Mononuclear cell (primary cell): ENCODE data around the gene PLD1. TPM values are rescaled to one million over a fixed set of nuclear protein-coding genes. Genes with fewer than 3 reads are reported as not detected.
A peak's percentile ranks its signal among the peaks of the same experiment; 100 is the strongest.
"Not testable (repeated sequence)": the region's sequence is repeated elsewhere in the genome, so short reads cannot be mapped to it uniquely, and the experiment has no call there.

Source experiments
- H3K27me3 ChIP-seq: 2 replicates; pipeline ENCODE4 v1.6.0; 2011; ENCODE audit warnings: low read length, control low read depth; ENCODE audit not compliant: insufficient read depth
- H3K4me1 ChIP-seq: 2 replicates; pipeline ENCODE4 v1.5.1; 2011; ENCODE audit warnings: mild to moderate bottlenecking, low read length, control low read depth; ENCODE audit not compliant: insufficient read depth
- H3K4me3 ChIP-seq: 2 replicates; pipeline ENCODE4 v1.5.1; 2011; ENCODE audit warnings: mild to moderate bottlenecking, low read length, moderate library complexity
- H3K9me3 ChIP-seq: 2 replicates; pipeline ENCODE4 v1.5.1; 2011; ENCODE audit warnings: low read depth, mild to moderate bottlenecking, control low read depth, low read length
- total RNA-seq: library from RNA; depleted of rRNA; stranded (reverse); fragments of >200 nt; gene quantifications from one replicate; pipeline ENCODE4 v1.2.3, GENCODE V29; 2012

PLD1 gene, protein sequence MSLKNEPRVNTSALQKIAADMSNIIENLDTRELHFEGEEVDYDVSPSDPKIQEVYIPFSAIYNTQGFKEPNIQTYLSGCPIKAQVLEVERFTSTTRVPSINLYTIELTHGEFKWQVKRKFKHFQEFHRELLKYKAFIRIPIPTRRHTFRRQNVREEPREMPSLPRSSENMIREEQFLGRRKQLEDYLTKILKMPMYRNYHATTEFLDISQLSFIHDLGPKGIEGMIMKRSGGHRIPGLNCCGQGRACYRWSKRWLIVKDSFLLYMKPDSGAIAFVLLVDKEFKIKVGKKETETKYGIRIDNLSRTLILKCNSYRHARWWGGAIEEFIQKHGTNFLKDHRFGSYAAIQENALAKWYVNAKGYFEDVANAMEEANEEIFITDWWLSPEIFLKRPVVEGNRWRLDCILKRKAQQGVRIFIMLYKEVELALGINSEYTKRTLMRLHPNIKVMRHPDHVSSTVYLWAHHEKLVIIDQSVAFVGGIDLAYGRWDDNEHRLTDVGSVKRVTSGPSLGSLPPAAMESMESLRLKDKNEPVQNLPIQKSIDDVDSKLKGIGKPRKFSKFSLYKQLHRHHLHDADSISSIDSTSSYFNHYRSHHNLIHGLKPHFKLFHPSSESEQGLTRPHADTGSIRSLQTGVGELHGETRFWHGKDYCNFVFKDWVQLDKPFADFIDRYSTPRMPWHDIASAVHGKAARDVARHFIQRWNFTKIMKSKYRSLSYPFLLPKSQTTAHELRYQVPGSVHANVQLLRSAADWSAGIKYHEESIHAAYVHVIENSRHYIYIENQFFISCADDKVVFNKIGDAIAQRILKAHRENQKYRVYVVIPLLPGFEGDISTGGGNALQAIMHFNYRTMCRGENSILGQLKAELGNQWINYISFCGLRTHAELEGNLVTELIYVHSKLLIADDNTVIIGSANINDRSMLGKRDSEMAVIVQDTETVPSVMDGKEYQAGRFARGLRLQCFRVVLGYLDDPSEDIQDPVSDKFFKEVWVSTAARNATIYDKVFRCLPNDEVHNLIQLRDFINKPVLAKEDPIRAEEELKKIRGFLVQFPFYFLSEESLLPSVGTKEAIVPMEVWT
- total RNA-seq = 10.4 TPM

DNA sequence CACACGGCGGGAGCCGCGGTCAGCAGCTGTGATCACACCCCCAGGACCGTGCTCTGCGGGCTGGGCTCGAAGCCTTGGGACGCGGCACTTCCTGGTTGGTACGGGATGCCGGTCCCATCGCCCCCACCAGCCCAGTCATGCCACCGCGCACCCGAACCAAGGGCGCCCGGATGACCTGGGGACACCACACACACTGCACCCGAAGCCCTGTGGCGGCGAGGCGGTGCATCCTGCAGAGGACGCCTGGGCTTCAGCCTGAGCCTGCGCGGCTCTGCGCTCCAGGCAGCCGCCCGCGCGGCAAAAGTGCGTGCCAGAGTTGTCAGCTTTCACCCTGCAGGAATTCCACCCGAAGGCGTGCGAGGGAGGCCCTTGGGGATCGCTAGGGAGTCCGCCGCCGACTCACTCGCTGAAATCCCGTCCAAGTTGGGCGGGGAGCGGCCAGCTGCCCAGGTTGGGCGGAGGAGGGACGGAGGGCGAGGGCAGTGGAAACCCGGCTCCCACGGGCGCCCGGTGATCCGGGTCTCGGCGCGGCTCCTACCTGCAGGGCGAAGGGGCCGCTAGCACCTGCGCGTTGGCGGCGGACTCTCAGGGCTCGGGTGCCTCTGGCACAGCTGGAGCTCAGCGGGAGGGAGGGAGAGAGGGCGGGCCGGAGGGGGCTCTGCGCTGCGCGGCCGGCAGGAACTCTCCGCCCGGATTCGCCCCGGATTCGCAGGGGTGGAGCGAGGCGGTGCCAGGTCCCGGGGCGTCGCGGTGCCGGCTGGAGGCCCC lies at the start of gene PLD1:
Gene PLD1, minus strand, starts transcription at position 623 of the 768 bp plus-strand sequence. CDS start 72,432 bp downstream, outside the sequence.
- H3K4me3 ChIP-seq = peak within 1 kb of the TSS; percentile 62
- no peaks in the 10 kb centered on the region for H3K9me3 ChIP-seq
- peaks cover 8% of the 10 kb centered on the region for H3K27me3 ChIP-seq
- peaks cover 48% of the 10 kb centered on the region for H3K4me1 ChIP-seq

DNA sequence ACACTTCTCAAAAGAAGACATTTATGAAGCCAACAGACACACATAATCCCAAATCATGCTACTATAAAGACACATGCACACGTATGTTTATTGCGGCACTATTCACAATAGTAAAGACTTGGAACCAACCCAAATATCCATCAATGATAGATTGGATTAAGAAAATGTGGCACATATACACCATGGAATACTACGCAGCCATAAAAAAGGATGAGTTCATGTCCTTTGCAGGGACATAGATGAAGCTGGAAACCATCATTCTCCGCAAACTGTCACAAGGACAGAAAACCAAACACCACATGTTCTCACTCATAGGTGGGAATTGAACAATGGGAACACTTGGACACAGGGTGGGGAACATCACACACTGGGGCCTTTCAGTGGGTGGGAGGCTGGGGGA lies 48.5 kb upstream of the PLD1 start:
- not testable (repeated sequence) for H3K4me1 ChIP-seq, H3K4me3 ChIP-seq, H3K27me3 ChIP-seq
- H3K9me3 ChIP-seq = peaks cover 22% of the 10 kb centered on the region

DNA sequence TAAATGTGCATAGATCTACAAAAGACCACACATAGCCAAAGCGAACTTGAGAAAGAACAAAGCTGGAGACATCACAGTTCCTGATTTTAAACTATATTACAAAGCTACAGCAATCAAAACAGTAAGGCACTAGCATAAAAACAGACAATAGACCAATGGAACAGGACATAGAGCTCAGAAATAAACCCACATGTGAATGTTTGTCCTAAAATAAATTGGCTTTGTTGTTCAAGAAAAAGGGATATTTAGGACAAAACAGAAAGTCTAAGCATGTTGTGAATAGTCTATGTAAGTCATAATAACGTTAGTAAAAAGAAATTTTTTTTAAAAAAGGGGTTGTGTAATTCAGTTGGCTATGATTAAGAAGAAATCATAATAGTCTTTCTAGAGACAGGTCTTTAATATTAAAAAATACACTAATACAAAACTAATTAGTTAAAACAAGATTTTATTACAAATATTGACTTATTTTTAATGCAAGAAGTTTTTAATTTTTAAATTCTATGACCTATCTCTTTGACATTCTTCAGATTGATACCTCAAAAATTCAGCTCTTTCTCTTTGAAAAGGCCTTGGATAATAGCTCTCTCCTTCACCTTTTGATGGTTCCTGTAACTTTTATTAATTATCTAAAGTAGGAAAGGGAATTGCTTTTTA lies 44.5 kb upstream of the PLD1 start:
- H3K4me1 ChIP-seq = peaks cover 7% of the 10 kb centered on the region
- H3K27me3 ChIP-seq = no peaks in the 10 kb centered on the region
- peaks cover 22% of the 10 kb centered on the region for H3K9me3 ChIP-seq
- no peak overlapping the region for H3K4me3 ChIP-seq

DNA sequence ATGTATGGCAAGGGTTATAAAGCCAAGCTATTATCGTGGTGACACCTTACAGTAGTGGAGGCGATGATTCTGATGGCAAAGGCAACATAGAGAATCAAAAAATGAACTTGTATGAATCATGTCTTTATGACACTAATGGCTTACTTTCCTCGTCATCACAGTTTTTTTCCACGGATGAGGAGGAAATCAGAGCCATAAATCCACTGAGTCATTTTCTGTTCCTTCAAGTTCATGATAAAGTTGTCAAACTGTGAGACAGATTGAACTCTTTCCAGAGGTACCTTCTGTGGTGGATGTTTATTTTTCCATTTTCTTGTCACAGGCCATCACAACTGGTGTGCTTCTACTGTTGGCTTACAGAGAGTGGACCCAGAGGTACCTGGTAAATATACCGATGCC lies 41.4 kb upstream of the PLD1 start:
- H3K4me3 ChIP-seq = no peak overlapping the region
- H3K27me3 ChIP-seq = no peaks in the 10 kb centered on the region
- H3K4me1 ChIP-seq = peaks cover 7% of the 10 kb centered on the region
- H3K9me3 ChIP-seq = peaks cover 22% of the 10 kb centered on the region

DNA sequence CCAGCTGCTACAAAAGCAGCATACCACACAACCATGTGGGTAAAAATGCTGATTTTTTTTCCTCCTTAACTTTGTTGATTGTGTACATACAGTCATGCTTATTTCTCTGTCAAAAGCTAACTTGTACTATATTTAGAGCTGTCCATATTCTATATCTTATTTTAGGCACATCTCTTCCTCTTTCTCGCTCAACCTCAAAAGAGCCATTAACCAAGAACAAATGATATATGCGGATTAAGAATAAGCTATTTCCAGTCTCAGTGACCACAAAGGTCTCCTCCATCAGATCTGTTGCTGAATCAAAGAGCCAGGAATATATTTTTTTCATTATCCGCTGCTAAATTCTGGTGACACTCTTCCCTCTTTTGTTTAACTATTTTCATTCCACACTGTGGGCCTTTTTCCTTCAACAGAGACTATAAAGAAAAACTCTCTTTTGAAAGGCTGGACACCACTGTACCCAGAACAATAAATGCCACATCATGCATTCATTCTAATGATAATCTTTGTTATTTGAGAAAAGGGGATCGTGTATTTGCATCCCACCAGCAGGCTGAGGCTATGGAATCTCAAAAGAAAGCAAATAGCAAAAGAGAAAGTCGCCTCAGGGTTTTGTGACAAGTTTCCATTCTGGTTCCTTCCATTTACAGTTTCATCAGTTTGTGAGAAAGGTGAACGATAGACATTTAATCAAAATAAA lies 40.8 kb upstream of the PLD1 start:
- no peak overlapping the region for H3K4me3 ChIP-seq
- H3K27me3 ChIP-seq = no peaks in the 10 kb centered on the region
- H3K9me3 ChIP-seq = peaks cover 21% of the 10 kb centered on the region
- H3K4me1 ChIP-seq = peaks cover 7% of the 10 kb centered on the region

DNA sequence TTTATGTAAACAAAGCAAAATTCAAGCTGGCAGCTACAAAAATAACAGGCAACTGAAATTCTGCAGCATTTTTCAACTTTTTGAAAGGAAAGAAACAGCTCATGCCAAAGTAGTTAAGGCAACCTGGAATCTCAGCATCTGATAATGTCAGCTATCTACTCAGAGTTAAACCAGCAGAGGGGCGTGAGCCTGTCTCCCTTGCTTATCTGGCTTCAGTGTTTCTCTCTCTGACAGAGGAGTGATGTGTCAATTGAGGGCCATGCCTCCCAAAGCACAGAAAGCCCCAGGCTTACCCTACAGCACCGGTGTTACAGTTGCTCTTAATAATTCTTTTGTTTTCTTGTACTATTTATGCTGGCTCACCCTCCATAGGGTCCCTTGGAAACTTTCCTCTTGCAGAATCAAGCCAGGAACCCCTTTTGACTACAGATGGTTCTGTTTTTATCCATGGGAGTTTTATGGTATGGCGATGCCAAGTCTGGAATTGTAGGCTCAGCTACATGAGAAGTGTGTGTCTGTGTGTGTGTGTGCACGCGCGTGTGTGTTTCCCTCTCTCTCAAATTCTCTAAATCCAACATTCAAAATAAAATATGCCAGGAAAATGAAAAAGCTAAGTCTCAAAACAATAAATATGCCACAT lies 40.2 kb upstream of the PLD1 start:
- H3K9me3 ChIP-seq = peaks cover 14% of the 10 kb centered on the region
- peaks cover 7% of the 10 kb centered on the region for H3K4me1 ChIP-seq
- no peaks in the 10 kb centered on the region for H3K27me3 ChIP-seq
- H3K4me3 ChIP-seq = no peak overlapping the region

DNA sequence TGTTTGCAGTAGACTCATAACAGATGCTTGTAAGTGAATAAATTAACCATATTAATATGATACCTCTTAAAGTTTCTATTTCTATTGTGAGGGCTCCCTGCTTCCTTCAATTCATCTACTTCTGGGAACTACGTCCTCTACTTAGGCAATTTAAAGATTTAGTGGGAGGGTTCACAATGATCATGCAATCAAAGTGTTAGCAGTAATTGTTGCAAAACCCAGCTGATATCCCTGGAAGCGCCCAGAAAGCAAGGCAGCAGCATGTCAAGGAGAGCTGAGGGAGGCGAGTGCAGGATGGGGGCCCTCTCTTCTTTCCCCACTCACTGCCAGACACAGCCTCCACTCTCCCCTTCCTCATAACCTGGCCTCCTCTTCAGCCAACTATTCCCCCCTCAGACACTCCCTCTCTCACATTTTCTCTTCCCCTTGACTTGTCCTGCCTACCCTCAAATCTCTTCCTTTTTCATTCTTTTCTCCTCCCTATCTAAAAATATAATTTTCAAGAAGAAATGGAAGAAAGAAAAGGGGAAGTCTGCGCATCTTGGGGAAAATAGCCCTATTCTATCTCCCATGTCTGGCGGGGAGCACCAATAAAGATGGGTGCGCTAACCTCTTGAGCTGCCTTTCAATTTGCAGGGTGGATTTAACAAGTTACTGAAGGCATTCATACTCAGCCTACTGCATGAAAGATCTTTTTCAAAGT lies 39.5 kb upstream of the PLD1 start:
- Histone ChIP-seq H3K4me3 (no peak overlapping the region), H3K9me3 (peaks cover 8% of the 10 kb centered on the region), H3K4me1 (peaks cover 7% of the 10 kb centered on the region), H3K27me3 (no peaks in the 10 kb centered on the region)

DNA sequence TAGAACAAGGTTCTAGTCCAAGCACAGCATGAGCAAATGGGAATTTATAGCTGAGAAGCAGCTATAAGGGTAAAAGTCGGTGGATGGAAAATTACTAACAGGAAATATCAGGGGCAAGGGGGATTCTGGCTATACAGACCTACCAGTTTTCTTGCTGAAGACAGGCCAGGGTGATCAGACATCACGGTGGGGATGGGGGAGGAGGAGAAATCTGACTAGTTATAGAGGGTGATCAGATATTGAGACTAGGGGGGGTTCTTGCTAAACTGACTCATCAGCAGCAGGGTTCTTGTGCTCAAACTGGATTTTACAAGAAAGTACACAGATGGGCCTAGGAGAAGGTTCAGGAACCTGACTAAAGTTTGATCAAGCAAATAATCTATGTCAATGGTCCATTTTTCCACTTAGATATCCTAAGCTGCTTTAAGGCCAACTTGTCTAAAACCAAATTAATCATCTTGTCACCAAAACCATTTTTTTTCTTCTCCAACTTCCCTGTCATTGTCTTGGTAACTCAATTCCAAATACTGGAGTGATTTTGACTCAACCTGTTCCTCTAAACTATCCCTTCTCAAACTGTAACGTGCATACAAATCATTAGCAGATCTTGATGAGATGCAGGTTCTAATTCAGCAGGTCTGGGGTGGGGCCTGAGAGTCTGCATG lies 37.4 kb upstream of the PLD1 start:
- no peaks in the 10 kb centered on the region for H3K9me3 ChIP-seq
- H3K4me1 ChIP-seq = peaks cover 7% of the 10 kb centered on the region
- no peak overlapping the region for H3K4me3 ChIP-seq
- H3K27me3 ChIP-seq = no peaks in the 10 kb centered on the region

DNA sequence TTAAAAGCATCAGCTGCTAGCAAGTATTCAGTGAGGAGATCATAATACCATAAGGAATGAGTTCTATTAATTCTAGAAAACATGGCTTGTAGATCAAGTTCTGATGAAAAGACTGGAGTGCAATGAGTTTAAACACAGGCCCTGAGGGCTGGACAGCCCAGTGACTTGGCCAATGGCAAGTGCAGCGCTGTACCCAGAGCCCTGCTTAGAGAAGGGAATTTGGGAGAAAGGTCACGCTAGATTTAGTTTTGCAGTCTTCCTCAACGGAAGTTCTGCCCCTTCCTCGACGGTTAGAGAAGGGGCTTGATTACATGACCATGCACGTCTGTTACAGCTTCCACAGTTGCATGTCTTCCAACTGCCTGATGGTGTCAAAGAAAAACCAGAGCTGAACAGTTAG lies 36.9 kb upstream of the PLD1 start:
- Histone ChIP-seq H3K4me1 (peaks cover 7% of the 10 kb centered on the region), H3K4me3 (no peak overlapping the region), H3K27me3 (no peaks in the 10 kb centered on the region), H3K9me3 (no peaks in the 10 kb centered on the region)

DNA sequence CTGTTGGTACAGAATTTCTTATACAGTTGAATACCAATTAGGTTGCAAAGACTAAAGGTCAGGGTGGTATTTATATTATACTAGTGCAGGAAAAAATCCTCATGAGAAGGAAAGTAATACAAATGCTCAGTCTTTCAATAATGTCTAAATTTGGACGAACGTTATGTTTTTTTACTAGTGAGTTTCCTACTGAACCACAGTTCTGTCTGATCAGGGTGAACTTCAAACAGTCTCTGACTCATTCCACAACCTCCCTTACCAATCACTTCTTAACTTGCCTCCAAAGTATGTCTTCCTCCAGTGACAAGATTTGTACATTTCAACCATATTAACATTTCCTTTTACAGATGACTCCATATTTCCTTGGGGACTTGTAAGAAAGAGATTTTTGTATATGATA lies 36.3 kb upstream of the PLD1 start:
- Histone ChIP-seq H3K4me1 (peaks cover 7% of the 10 kb centered on the region), H3K27me3 (no peaks in the 10 kb centered on the region), H3K9me3 (no peaks in the 10 kb centered on the region), H3K4me3 (no peak overlapping the region)

DNA sequence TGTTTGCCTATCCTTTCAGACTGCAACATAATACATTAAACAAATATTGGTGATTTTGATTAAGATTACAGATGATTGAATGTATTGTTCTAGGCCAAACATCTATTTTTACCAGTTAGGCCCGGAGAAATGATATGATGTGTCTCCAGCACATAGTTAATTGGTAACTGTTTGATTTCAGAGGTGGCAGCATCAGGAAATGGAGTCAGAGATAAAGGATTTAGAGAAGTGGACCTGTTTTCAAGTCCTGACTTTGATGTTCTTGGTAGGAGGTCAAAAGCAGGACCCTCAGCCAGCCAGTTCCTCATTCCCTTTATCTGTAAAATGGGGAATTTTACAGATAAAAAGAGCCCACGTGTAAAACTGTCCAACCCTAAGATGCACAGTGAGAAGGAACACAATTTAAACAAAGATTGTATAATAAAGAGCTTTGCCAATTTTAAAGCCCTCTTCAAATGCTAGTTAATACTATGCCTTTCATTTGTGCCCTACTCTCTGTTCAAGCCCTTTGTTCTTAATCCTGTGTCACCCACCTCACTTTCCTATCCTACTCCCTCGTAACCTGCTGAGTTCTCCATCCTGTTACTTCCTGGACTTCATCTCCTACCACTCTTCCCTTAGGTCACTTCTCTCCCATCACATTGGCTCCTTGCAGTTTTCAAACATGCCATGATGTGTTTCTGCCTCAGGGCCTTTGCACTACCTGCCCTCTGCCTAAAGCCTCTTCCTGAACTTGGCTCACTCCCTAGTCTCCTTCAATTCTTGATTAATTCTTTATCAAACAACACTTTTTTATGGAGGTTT lies 35.4 kb upstream of the PLD1 start:
- no peaks in the 10 kb centered on the region for H3K9me3 ChIP-seq
- H3K4me3 ChIP-seq = no peak overlapping the region
- H3K4me1 ChIP-seq = peaks cover 6% of the 10 kb centered on the region
- H3K27me3 ChIP-seq = no peaks in the 10 kb centered on the region

DNA sequence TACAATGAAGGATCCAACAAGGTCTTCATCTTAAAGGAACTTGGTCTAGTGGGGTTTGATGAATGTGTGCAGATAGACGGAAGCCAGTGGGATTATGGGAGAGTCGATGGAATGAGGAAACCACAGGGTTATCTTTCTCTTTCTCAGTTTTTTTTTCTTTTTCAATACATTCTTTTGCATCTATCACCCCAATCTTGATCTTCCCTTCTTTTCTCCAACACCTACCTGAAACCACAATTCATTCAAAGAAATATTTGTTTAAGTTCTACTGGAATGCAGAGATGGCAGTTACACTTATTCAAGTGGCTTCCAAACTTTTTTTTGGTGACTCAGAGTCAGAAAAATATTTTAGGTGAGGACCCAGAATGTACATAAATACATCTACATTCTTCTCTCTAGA lies 34.6 kb upstream of the PLD1 start:
- no peak overlapping the region for H3K4me3 ChIP-seq
- H3K9me3 ChIP-seq = no peaks in the 10 kb centered on the region
- no peaks in the 10 kb centered on the region for H3K27me3 ChIP-seq
- H3K4me1 ChIP-seq = no peaks in the 10 kb centered on the region
